ENCODE results near the gene ITPRID1. TPM values are rescaled to one million over a fixed set of nuclear protein-coding genes. Genes with fewer than 3 reads are reported as not detected.

ITPRID1 gene
- total and polyA plus RNA-seq, 9 of the 15 experiments (the other 6 are each of a cell fraction or from before 2014, with no cell fraction given): not detected

DNA sequence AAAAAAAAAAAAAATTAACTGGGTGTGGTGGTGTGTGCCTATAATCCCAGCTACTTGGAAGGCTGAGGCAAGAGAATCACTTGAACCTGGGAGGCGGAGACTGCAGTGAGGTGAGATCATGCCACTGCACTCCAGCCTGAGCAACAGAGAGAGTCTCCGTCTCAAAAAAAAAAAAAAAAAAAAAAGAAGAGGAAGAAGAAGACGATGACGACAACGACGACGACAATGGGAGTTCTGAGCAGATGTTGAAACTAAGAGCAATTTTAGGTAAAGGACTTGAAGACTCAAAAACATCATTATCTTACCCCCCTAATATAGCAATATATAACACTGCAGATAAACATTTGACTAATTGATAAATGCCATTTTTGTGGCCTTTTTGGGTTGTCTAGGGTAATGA, 133.6 kb downstream of the ITPRID1 start (continued):
- TF ChIP-seq, protein P1, sequence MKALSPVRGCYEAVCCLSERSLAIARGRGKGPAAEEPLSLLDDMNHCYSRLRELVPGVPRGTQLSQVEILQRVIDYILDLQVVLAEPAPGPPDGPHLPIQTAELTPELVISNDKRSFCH (CRISPR knock-in tag; IDR thresholded peaks at IDR 0.05): no peak
- TF ChIP-seq, protein P1 (tag; IDR thresholded peaks at IDR 0.05): no peak

DNA sequence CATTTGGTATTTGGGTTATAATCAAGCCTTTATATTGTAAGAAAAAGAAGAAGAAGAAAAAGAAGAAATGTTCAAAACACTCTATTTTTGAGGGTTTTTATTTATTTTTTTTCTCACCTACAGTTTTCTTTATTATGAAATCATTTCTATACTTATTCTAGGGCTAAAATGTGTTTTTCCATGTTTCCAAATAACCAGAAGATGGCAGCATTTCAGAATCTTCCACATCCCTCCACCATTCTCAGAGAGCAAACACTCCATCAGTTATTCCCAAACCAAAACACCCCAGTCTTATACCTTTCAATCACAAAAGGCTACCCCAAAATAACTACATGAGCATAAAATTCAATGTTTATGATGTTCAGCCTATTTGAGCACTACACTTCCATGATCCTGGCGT, 134.4 kb downstream of the ITPRID1 start:
- in situ Hi-C loops (cut with MboI) (no loop called here), intact Hi-C loops (cut with micrococcal nuclease) (loop anchor here (2.0 kb wide), 1 partner anchor 89 kb away; no protein-coding TSS in a partner anchor)
- Histone ChIP-seq H3K4me1 (replicated peaks in 1 of 2; ENCODE audit: control insufficient read depth in 2 of 2, insufficient read depth in 2 of 2, low read length in 2 of 2) (no peaks in the 10 kb centered on the region), H4K20me1 (replicated peaks; ENCODE audit: control insufficient read depth, insufficient read depth, low read length) (no peaks in the 10 kb centered on the region), H3K4me2 (ENCODE audit: insufficient read depth, low read length) (no peak overlapping the region), H3K4me3 (no peak overlapping the region), H2AFZ (ENCODE audit: low read depth, low read length) (no peak overlapping the region), H3K27ac (ENCODE audit: extremely low read depth, low read depth, low read length) (no peak overlapping the region), H3K9me3 (replicated peaks; ENCODE audit: control insufficient read depth, insufficient read depth, low read depth, low read length) (no peaks in the 10 kb centered on the region), H3K9me1 (ENCODE audit: control insufficient read depth, insufficient read depth, low read length) (no peaks in the 10 kb centered on the region), H3K9ac (ENCODE audit: insufficient read depth in 1 of 2, low read depth in 2 of 2, low read length in 2 of 2) (no peak overlapping the region), H3K79me2 (ENCODE audit: control insufficient read depth, insufficient read depth, low read length) (no peaks in the 10 kb centered on the region), H3K27me3 (ENCODE audit: control insufficient read depth in 2 of 2, insufficient read depth in 2 of 2, low read length in 2 of 2) (no peaks in the 10 kb centered on the region), H3K36me3 (ENCODE audit: control insufficient read depth, insufficient read depth, low read length) (no peaks in the 10 kb centered on the region)
- BruUV-seq (replicated peaks): no TSS peak
- ChIA-PET CTCF (ENCODE audit: low intra/inter-chr PET ratio) (interaction anchor here (1.5 kb wide), 1 partner anchor 87 kb away, joined by 5 read pairs; no protein-coding TSS in a partner anchor), POLR2A (interaction anchor here (0.7 kb wide), 1 partner anchor 8 kb away, joined by 3 read pairs; no protein-coding TSS in a partner anchor)
- FAIRE-seq (no peak), ATAC-seq (no peak), DNase-seq (ENCODE audit: extremely low read depth in 1 of 4, low spot score in 3 of 4) (no peak)
- no peak for TF ChIP-seq BRD9 (IDR thresholded peaks at IDR 0.05; ENCODE audit: low read depth, partially characterized antibody)
- TF ChIP-seq CREM (IDR thresholded peaks at IDR 0.05; ENCODE audit: low read depth): no peak
- no peak for TF ChIP-seq PTBP1 (IDR thresholded peaks at IDR 0.05; ENCODE audit: low read depth, low read length)
- no peak for TF ChIP-seq ZNF780A (CRISPR knock-in tag; IDR thresholded peaks at IDR 0.05)
- no peak for TF ChIP-seq NFRKB (IDR thresholded peaks at IDR 0.05; ENCODE audit: low read depth)
- no peak for TF ChIP-seq CBX3 (IDR thresholded peaks at IDR 0.05; ENCODE audit: borderline replicate concordance in 1 of 2, low read length in 2 of 2)
- no peak for TF ChIP-seq EP400 (IDR thresholded peaks at IDR 0.05)
- TF ChIP-seq ZNF121 (CRISPR knock-in tag; conservative IDR thresholded peaks at IDR 0.05): no peak
- TF ChIP-seq, protein P2, sequence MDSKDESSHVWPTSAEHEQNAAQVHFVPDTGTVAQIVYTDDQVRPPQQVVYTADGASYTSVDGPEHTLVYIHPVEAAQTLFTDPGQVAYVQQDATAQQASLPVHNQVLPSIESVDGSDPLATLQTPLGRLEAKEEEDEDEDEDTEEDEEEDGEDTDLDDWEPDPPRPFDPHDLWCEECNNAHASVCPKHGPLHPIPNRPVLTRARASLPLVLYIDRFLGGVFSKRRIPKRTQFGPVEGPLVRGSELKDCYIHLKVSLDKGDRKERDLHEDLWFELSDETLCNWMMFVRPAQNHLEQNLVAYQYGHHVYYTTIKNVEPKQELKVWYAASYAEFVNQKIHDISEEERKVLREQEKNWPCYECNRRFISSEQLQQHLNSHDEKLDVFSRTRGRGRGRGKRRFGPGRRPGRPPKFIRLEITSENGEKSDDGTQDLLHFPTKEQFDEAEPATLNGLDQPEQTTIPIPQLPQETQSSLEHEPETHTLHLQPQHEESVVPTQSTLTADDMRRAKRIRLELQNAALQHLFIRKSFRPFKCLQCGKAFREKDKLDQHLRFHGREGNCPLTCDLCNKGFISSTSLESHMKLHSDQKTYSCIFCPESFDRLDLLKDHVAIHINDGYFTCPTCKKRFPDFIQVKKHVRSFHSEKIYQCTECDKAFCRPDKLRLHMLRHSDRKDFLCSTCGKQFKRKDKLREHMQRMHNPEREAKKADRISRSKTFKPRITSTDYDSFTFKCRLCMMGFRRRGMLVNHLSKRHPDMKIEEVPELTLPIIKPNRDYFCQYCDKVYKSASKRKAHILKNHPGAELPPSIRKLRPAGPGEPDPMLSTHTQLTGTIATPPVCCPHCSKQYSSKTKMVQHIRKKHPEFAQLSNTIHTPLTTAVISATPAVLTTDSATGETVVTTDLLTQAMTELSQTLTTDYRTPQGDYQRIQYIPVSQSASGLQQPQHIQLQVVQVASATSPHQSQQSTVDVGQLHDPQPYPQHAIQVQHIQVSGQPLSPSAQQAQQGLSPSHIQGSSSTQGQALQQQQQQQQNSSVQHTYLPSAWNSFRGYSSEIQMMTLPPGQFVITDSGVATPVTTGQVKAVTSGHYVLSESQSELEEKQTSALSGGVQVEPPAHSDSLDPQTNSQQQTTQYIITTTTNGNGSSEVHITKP (IDR thresholded peaks at IDR 0.05; ENCODE audit: partially characterized antibody): no peak
- TF ChIP-seq JUN (IDR thresholded peaks at IDR 0.05; ENCODE audit: borderline replicate concordance, low read depth, low read length): no peak
- TF ChIP-seq JUN (CRISPR knock-in tag; IDR thresholded peaks at IDR 0.05; ENCODE audit: borderline replicate concordance): no peak
- 0% methylated on average over 1 of the region's 1 CpG for WGBS (ENCODE audit: insufficient coverage, low coverage, missing lambda C conversion rate)
